NCI-H1092 treated with DMSO at 0.1 percent for 48 hours (cell line): ENCODE results near the gene CLCN4.

Experiments
- DNase-seq: peaks from one replicate; lab custom pipeline; 2025; lab: John Stamatoyannopoulos, UW

The CLCN4 gene

DNA sequence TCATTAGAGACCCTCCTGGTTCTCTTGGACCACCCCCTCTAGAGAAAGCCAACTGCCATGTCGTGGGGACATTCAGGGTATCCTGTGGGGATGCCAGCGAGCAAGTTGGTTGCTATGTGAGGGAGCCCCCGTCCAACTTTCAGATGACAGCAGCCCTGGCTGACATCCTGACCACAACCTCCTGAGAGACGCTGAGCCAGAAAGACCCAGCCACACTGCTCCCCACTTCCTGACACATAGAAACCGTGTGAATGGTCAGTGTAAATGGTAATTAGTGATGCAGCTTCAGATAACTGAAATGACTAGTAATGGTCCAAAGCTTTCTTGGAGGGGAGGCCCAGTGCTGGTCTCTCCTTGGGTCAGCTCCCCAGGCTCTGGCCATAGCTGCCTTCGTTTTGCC is 10.8 kb downstream of the CLCN4 start:
- DNase-seq = no peak

DNA sequence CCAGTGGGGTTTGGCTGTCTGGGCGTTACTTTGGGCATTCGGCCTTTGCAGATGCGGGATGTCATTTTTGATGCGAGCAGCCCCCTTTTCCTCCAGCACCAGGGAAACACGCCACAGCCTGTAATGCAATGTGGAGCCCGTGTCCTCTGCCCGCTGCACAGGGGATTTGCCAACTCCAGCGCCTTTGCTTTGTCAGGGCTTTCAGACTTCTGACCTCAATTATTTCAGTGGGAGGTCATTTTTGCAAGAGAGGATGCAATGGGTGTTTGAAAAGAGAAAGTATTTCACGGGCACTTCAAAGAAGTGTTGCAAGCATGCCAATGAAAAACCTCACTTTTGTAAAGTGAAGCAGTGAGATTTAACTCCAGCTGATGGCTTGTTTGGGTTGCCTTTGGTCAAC is 11.5 kb downstream of the CLCN4 start:
- DNase-seq = no peak

DNA sequence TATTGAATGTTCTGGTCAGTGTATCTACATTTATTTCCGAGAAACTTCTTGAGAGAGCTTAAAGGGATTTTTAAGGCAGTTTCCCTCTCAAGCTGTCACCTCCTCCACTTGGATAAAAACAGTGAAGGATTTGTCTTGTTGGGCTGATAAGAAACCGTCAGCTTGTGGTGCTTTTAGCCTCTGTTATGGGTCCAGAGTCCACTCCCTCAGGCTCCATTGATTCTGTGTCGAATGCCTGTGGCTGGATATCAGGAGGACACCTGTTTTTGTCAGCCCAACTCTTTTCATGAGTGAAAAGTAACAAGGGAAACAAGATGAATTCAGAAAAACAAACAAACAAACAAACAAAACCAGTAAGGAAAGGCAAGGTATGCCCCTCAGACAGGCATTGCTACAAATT is 12.4 kb downstream of the CLCN4 start:
- DNase-seq = no peak

DNA sequence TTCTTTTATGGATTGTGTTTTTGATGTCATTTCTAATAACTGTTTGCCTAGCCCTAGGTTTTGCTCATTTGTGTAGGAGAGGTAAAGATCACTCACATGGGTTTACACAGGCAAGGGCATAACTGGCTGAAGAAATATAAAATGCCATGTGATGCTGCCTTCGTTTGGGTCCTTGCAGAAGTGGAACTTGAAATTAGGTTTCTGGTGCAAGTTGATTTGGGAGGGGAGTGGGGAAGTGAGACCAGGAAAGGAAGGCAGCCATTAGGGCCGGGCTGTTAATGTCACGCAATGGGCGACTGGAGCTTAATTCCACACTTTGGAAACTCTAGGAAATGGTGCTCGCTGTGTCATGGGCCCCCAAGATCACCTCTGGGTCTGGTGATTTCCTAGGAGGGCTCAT is 14.5 kb downstream of the CLCN4 start:
- DNase-seq = no peak

DNA sequence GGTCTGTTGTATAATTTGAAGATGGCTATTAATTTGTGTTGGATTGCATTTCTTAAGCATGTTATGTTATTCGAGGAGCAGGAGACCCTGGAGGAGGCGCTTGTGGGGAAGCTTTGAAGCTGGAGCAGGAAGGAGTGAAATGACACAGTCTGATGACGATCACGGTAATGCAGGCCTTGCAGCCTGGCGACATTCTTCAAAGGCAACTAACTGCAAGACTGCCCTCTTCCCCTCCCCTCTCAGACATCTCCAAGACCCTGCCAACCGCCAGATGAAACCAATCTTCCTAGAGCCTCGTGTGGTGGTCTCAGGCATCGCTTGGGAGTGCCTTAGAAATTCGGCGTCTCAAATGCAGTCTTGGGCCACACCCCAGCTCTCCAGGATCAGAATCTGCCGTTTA is 16.1 kb downstream of the CLCN4 start:
- no peak for DNase-seq

DNA sequence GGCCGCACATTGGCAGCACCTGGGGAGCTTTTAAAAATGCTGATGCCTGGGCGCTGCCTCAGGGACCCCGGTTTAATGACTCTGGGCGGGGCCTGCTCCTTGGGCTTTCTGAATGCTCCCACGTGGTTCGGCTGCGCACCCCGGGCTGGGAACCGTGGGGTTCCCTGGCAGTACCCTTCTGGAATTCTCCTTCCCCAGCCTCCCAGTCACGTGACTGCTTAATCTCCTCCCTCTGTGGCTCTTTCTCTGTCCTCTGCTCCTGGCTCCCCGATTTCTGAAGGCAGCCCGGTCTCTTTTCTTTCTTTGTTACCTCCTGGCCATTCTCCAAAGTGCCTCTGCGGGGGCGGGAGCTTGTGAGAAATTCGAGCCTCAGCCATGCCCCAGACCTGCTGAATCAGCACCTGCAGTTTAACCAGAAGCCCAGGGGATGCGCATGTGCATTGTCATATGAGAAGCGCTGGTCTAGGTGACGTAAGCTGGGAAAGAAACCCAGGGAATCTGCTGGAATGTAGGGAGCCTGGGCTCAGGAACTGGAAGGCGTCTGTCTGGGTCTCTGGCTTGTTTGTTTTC is 16.6 kb downstream of the CLCN4 start:
- no peak for DNase-seq

DNA sequence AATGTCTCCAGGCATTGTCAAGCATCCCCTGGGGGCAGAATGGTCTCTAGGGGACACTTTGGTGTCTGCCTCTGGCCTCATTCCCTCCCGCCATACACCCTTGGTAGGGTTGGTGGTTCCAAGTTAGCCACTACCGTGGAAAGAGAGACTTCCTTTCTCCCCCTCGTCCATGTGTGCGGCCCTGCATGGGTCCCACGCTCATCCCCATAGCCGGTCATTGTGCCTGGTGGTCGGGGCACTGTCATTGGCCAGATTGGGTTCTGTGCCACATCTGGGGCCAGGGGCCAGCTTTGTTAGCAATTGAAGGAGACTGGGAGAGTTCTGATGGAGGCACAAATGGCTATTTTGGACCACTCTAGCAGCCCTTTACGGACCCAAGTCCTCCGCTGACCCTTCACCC is 17.3 kb downstream of the CLCN4 start:
- no peak for DNase-seq

DNA sequence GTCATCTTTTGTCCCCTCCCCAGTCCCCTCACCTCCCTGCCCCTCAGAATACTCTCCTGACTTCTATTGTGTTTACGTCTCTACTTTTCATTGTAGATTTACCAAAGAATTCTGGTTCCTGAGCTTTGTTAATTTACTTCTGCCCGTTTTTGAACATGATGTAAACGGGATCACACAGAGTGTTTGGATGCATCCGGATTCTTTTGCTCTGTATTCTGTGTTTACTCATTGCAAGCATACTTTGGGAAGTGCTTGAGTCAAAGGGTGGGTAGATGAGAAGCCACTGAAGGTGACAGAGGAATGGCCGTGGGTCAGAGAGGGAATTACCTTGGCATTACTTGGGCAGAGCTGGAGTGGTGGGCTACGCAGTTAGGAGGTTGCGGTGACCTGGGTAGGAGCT is 18.0 kb downstream of the CLCN4 start:
- DNase-seq = no peak

DNA sequence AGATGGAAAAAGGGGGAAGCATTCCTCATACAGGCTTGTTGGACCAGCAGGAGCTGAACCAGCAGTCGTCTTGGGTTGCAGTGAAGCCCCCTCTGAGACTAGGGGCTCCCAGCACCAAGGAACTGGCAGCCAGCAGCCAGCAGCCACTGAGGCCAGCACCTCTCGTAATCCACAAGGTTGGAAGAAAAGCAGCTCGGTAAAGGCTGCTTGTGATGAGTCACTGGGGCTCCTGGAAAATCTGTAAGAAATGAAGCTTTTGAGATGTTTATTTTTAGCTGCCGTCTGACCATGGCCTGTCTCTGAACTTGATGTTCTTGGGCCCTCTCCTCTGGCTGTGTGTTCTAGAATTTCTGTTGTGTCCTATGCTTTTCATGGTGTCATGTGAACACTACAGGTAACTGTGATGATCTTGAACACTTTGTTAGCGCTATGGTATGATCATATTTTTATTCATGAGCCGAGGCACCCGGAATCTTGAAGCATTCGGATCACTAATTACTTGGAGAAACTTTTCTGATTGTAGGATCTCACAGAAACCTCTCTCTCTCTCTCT is 18.6 kb downstream of the CLCN4 start:
- DNase-seq = no peak

DNA sequence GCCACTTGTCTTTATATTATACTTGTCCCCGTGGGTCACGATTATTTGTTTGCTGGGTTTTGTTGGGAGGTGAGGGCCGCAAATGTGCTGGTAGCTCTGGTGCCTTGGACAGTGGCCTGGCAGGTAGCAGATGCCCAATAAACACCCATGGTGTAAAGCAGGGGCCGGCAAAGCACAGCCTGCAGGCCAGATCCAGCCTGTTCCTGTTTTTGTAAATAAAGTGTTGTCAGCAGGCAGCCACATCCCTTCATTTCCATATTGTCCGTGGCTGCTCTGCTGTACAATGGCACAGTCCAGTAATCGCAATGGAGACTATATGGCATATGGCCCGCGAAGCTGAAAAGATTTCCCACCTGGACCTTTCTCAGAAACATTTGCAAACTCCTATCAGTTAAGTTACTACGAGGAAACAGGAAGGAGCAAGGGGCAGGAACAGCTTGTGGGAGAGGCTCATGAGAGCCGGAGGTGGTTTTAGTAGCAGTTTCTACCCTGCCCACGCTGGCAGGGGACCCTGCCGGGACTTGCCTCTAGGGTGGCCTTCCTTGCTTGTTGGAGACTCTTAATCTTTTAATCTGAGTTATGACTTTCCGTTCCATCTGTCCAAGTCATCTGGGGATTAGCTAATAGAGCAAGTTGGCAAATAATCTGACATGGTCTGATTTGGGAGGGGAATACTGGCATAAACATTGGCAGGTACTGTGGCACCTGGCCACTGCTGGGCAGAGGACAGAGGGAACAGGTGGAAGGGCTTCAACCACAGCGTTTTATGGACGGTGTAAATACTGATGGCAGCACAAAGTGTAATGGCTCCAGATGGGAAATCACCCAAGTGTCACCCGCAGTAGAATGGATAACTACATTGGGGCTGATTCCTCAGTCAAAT is 19.6 kb downstream of the CLCN4 start:
- DNase-seq = no peak

DNA sequence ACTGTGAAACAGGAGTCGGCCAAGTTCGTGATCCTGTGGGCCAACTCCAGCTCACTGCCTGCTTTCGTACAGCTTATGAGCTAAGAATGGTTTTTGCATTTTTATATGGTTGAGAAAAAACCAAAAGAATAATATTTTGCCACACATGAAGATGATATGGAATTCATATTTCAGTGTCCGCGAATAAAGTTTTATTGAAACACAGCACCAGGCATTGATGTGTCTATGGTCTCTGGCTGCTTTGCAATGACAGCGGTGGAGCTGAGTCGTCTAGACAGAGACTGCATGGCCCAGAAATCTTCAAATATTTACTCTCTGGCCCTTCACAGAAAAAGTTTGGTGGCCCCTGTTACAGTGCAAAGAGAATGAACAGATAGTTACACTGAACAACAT is 20.2 kb downstream of the CLCN4 start:
- DNase-seq = no peak

DNA sequence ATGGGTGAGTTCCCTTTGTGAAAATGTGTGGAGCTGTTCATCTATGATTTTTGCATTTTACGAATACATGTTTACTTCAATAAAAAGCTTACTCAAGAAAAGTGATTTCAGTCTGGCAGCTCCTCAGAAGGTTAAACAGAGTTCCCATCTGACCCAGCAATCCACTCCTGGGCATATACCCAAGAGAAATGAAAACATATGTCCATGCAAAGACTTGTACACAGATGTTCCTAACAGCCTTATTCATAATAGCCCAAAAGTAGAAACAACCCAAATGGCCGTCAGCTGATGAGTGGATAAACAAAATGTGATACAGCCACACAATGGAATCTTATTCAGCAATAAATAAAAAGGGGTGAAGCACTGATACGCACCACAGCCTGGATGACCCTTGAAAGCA is 20.8 kb downstream of the CLCN4 start:
- DNase-seq = peak; percentile 10

DNA sequence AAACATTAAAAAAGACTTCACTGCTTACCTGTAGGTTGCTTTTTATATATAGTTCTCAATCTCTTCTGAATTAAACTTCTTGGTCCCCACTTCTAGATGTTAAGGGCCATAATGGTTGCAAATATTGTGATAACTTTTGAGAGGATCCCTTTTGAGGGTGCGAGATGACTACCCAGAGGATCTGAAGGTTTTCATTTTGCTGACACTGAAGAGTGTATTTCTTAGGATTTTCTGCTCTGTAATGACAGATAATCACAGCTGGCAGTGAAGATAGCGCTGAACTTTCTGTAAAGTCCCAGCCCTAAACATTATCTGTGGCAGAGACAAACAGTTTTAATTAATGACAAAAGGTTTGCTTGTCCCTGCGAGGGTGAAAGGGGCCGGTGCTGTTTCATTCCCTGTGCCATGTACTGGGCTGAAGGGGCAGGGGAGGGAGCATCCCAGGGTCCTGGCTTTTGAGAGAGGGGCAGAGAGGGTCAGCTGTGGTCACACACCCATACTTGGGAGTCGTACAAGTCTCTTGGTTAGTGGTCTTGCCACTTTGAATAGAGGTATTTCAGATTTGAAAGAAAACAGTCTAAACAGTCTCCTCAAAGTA is 22.2 kb downstream of the CLCN4 start:
- no peak for DNase-seq

DNA sequence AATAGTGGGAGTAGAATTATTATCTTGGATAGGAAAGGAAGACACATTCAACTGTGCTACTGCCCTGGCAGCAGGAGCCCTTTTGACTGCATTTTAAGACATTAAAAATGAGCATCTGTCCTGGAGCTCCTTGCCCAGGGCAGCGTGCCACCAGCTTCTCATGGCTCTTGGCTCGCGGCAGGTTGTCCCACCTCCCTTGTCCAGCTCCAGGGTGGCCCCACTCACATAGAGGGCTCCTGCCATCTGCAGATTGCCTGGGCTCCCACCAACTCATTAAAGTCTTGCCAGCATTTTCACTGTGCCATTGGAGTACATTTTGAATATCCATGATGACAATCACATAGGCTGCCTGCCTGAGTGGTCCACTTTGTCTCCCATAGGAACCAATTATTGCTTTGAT is 27.0 kb downstream of the CLCN4 start:
- DNase-seq = no peak

DNA sequence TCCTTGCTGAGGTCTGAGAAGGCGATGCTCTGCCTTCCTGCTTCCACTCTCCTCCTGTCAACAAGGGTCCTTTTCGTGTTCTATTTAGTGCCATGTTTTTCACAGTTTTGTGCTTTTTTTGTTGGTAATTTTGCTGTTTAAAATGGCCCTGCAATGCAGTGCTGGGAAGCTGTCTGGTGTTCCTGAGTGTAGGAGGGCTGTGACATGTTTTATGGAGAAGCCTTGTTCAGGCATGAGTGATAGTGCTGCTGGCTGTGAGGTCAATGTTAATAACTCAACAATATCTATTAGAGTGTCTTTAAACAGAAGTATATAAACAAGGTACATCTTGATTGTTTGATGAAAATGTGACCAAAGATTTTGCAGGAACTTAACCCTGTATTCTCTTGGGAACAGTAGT is 27.6 kb downstream of the CLCN4 start:
- DNase-seq = no peak

DNA sequence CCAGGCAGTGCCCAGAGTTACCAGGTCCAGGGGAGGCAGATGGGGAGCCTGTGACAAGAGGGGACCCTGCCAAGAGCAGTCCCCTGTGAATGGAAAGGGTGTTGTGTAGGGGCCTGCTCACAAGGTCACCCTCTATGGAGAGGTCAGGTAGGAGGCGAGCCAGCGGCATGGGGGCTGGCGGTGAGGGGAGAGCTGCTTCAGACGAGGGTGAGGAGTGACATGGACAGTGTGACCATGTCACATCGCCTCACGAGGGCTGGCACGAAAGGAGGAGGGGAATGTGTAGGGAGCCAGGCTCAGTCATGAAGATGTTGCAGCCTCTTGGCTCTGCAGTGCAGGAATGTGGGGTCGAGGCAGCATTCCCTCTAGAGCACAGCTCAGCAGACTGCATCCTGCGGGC is 29.6 kb downstream of the CLCN4 start:
- no peak for DNase-seq

DNA sequence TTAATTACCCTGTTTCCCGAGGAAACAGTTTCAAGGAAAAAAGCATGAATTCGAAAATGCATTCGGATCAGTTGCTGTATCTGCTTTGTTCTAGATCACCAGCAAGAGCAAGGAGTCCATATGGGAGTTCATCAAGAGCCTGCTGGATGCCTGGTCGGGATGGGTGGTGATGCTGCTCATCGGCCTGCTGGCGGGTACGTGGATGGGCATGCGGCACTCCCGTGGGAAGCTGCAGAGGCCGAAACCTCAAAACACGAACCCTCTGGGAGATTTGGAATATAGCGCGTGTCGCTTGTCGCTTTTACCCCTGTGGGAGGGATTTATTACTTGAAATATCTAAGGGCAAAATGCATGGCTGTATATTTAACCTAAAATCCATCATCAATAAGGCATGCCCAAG is 30.6 kb downstream of the CLCN4 start:
- DNase-seq = no peak

DNA sequence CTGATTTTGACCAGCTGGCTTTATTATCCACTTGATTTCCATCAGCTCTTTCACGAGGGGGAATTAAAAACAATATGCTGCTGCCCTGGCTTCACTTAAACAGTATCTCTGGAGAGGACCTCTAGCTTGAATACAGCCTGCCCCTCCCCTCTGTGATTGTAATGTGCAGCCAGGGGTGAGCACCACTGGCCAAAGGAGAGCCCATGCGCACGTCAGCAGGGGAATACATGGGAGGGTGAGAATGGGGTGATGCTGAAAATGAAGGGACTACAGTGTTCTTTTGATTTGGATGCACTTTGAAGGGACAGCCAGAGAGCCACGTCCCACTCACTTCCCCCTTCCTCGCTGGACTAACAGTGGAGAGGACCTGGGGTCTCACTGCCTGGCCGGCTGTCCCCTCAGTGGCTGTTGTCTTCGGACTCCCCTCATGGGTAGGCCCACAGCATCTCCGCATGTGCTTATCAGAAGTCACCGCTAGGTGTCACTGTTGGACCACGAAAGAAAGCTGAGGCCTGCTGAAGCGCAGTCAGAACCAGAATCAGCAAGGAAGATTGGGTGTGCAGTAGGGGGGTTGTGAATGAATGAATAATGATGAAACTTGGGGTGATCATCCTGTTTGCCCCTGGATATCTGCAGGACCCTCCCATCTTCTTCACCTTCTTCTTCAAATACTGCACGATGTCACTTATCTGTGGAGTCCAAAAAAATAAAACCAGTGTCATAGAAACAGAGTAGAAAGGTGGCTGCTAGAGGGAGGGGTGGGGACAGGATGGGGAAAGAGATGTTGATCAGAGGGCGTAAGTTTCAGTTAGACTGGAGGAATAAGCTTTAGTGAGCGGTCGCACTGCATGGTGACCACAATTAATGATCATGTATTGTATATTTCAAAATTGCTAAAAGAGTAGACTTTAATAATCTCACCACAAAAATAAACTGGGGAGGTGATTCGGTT is 32.8 kb downstream of the CLCN4 start:
- peak; percentile 63 for DNase-seq

DNA sequence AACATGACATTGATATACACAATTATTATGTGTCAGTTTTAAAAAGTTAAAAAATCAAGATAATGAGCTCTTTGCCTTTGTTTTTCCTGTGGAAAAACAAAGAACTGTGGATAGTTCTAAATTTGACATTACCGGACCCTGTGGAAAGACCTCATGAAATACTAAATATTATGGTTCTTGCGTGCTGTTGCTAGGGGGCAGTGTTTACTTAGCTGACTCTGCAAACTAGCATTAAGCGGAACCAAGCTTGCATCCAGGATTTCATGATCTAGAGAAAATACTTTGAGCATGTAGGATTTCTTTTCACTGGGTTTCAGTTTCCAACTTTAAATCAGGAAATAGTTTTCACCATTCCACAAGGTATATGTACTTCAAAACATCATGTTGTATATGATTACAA is 33.6 kb downstream of the CLCN4 start:
- DNase-seq = peak; percentile 71

DNA sequence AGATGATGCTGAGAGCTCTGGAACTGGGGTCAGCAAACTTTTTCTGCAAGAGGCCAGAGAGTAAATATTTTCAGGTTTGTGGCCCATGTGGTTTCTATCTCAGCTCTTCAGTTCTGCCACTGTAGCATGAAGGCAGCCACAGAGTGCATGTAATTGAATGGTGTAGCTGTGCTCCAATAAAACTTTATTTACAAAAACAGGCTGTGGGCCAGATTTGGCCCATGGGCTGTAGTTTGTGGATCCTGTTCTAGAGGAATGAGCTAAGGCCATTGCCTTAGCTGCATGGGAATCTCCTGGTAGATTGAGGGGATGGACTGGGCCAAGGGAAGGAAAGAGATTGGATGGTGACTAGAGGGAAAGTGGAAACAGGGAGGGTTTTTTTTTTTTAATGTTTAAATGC is 36.8 kb downstream of the CLCN4 start:
- DNase-seq = no peak

DNA sequence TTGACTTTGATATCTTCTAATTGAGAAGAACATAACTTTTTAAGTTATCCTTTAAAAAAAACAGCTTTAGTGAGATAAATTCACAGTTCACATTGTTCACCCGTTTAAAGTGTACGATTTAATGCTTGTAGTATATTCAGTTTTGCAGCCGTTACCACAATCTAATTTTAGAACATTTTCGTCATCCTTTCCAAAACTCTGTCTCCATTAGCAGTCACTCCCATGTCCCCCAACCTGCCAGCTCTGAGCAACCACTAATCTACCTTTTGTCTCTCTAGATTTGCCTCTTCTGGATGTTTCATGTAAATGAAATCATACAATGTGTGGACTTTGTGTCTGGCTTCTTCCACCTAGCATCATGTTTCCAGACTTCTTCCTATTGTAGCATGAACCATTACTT is 38.6 kb downstream of the CLCN4 start:
- no peak for DNase-seq

DNA sequence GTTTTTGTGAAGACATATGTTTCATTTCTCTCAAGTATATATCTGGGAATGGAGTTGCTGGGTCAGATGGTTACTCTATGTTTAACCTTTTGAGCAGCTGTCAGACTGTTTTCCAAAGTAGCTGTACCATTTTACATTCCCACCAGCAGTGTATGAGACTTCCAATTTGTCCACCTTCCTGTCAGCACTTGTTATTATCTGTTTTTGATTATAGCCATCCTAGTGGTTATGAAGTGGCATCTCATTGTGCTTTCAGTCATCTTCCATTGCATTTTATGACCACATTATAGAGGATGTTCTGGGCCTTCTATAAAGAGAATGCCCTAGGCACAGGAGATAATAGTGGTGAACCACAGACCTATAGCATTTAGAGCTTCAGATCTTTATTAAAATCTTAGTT is 39.2 kb downstream of the CLCN4 start:
- DNase-seq = no peak
